G401 (cell line): Measurements from ENCODE around the gene GRIK4. TPM values are rescaled to one million over a fixed set of nuclear protein-coding genes. Genes with fewer than 3 reads are reported as not detected.

Experiments
- DNase-seq: peaks from one replicate; pipeline ENCODE4 v3.0.0-alpha.2; 2015; ENCODE audit warnings: low spot score
- in situ Hi-C: cut with HindIII; loops from 2 replicates; pipeline ENCODE4 v1.10.0; 2016; ENCODE audit warnings: low sequenced_read_pairs, mixed read lengths
- total RNA-seq: library from RNA; depleted of rRNA; stranded (reverse); fragments of >200 nt; shearing (Covaris generic); gene quantifications from 2 replicates; pipeline ENCODE4 v1.2.3, GENCODE V29; 2014

GRIK4 gene
- total RNA-seq, 1 experiment from 2014 or later = 0.51 TPM

GRCh38 chr11:120505801-120506425 lies 5.6 kb upstream of the GRIK4 start:
- no peak for DNase-seq
- in situ Hi-C loops = no loop called here

- no peak for DNase-seq
- in situ Hi-C loops = no loop called here
These were observed 2.0 kb upstream of the GRIK4 start for GRCh38 chr11:120509346-120510053.

GRCh38 chr11:120510406-120511115 lies 987 bp upstream of the GRIK4 start:
- in situ Hi-C loops = no loop called here
- no peak for DNase-seq

GRCh38 chr11:120511820-120512738 lies 531 bp downstream of the GRIK4 start:
- in situ Hi-C loops = no loop called here
- no peak for DNase-seq

- DNase-seq = no peak
- in situ Hi-C loops = no loop called here
These were observed 1.3 kb downstream of the GRIK4 start for GRCh38 chr11:120512739-120513435.

GRCh38 chr11:120513436-120514315 lies 2.1 kb downstream of the GRIK4 start:
- in situ Hi-C loops = no loop called here
- DNase-seq = no peak

- no peak for DNase-seq
- in situ Hi-C loops = no loop called here
These were observed 3.1 kb downstream of the GRIK4 start for GRCh38 chr11:120514541-120515121.

GRCh38 chr11:120515186-120515723 lies 3.7 kb downstream of the GRIK4 start:
- in situ Hi-C loops = no loop called here
- DNase-seq = no peak

- in situ Hi-C loops = no loop called here
These were observed 5.2 kb downstream of the GRIK4 start for GRCh38 chr11:120516461-120517389.

GRCh38 chr11:120517390-120517761 lies 5.8 kb downstream of the GRIK4 start:
- in situ Hi-C loops = no loop called here
- no peak for DNase-seq

More at GRCh38 chr11:120516461-120517389, 5.2 kb downstream of the GRIK4 start:
- DNase-seq = no peak

- in situ Hi-C loops = no loop called here
- DNase-seq = no peak
These were observed 6.3 kb downstream of the GRIK4 start for GRCh38 chr11:120517801-120518291.

- DNase-seq = no peak
- in situ Hi-C loops = no loop called here
These were observed 6.8 kb downstream of the GRIK4 start for GRCh38 chr11:120518356-120518755.

GRCh38 chr11:120519474-120519873 lies 7.9 kb downstream of the GRIK4 start:
- in situ Hi-C loops = no loop called here
- no peak for DNase-seq

GRCh38 chr11:120520091-120520822 lies 8.7 kb downstream of the GRIK4 start:
- in situ Hi-C loops = no loop called here
- no peak for DNase-seq

GRCh38 chr11:120521176-120521575 lies 9.6 kb downstream of the GRIK4 start:
- DNase-seq = no peak
- in situ Hi-C loops = no loop called here
